GM12878 (cell line): ENCODE measurements around the gene AKTIP. TPM values are rescaled to one million over a fixed set of nuclear protein-coding genes. Genes with fewer than 3 reads are reported as not detected.

Experiments
- polyA plus RNA-seq, 11 experiments: library from polyadenylated mRNA; depleted of rRNA in 4 of 11; unstranded in 6 of 11; stranded (reverse) in 5 of 11; fragments of >200 nt; fragmentation: Nextera tagmentation in 4 of 11; fragmentation: Illumina TruSeq in 1 of 11; extraction: Ambion mirVana in 4 of 11; extraction: Trizol in 1 of 11; gene quantifications; 1 replicate in 1 of 11; 2 replicates in 10 of 11; pipeline versions ENCODE4 v1.2.1 to v1.2.3, GENCODE V29; 2011 to 2016; ENCODE audit warnings: inconsistent platforms in 2 of 11, missing spikeins in 2 of 11, low read depth in 1 of 11
- total RNA-seq, 4 experiments: library from RNA; depleted of rRNA in 3 of 4; stranded (reverse); fragments of >200 nt in 3 of 4; fragmentation: Illumina TruSeq in 1 of 4; extraction: Trizol in 1 of 4; gene quantifications; 2 replicates each; pipeline versions ENCODE4 v1.2.1 to v1.2.3, GENCODE V29; 2013 to 2021
- TF ChIP-seq, protein P1 (sequence below): IDR thresholded peaks from 2 replicates; pipeline ENCODE4 v1.6.1; 2012; ENCODE audit warnings: mild to moderate bottlenecking, low read depth, low read length
- TF ChIP-seq, protein P2 (sequence below): fragments of 450-650 bp; conservative IDR thresholded peaks from 2 replicates; pipeline ENCODE4 v1.6.1; 2017; ENCODE audit warnings: mild to moderate bottlenecking, moderate library complexity

Gene AKTIP
- total and polyA plus RNA-seq, 10 of the 15 experiments (the other 5 are each of a cell fraction or from before 2014, with no cell fraction given) = 11.4 to 22.9 (median 13.6) TPM

DNA sequence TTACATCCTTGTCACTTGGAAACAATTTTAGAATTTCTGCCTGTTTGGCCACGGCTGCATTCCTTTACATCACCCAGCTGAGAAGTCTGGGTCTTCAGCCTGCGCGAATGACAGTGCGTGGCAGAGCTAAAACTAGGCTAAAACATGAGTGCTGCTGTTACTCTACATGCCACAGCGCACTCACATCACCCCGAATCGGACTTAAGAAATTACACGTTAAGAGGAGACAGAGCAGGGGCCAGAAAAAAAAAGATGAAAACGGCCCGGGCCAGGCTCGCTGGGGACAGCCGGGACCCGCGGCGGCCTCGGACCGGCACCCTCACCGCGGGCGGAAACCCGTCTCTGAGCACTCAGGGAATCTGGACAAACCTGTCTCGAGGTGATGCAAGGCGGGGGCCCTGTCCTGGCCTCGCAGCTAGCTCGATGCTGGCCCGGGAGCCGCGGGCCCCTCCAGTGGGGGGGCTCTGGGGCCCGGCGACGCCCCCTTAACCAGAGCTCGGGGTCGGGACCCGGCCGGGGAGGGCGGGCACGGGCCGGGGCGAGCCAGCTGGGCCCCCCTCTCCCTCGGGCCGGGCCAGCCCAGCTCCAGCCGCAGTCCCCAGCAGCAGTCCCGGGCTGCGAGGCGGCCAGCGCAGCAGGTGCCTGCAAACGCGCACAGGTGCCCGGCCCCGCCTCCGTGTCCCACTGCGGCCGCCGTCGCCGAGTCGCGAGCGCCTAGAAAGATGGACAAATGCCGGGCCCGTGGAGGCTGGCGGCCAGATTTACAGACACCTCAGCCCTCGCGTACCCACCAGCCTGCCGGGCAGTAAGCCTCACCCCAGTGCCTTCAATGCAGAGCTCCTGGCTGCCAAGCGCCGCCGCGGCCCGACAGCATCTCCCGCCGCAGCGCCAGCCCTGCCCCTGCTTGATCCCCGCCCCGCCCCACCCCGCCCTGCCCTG is at the start of gene AKTIP (continued):
- TF ChIP-seq, protein P1, sequence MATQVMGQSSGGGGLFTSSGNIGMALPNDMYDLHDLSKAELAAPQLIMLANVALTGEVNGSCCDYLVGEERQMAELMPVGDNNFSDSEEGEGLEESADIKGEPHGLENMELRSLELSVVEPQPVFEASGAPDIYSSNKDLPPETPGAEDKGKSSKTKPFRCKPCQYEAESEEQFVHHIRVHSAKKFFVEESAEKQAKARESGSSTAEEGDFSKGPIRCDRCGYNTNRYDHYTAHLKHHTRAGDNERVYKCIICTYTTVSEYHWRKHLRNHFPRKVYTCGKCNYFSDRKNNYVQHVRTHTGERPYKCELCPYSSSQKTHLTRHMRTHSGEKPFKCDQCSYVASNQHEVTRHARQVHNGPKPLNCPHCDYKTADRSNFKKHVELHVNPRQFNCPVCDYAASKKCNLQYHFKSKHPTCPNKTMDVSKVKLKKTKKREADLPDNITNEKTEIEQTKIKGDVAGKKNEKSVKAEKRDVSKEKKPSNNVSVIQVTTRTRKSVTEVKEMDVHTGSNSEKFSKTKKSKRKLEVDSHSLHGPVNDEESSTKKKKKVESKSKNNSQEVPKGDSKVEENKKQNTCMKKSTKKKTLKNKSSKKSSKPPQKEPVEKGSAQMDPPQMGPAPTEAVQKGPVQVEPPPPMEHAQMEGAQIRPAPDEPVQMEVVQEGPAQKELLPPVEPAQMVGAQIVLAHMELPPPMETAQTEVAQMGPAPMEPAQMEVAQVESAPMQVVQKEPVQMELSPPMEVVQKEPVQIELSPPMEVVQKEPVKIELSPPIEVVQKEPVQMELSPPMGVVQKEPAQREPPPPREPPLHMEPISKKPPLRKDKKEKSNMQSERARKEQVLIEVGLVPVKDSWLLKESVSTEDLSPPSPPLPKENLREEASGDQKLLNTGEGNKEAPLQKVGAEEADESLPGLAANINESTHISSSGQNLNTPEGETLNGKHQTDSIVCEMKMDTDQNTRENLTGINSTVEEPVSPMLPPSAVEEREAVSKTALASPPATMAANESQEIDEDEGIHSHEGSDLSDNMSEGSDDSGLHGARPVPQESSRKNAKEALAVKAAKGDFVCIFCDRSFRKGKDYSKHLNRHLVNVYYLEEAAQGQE = no peak
- TF ChIP-seq, protein P2, sequence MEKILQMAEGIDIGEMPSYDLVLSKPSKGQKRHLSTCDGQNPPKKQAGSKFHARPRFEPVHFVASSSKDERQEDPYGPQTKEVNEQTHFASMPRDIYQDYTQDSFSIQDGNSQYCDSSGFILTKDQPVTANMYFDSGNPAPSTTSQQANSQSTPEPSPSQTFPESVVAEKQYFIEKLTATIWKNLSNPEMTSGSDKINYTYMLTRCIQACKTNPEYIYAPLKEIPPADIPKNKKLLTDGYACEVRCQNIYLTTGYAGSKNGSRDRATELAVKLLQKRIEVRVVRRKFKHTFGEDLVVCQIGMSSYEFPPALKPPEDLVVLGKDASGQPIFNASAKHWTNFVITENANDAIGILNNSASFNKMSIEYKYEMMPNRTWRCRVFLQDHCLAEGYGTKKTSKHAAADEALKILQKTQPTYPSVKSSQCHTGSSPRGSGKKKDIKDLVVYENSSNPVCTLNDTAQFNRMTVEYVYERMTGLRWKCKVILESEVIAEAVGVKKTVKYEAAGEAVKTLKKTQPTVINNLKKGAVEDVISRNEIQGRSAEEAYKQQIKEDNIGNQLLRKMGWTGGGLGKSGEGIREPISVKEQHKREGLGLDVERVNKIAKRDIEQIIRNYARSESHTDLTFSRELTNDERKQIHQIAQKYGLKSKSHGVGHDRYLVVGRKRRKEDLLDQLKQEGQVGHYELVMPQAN = peak; percentile 88
